IMR-90 (cell line): Measurements from ENCODE around the gene ZNF827. TPM values are rescaled to one million over a fixed set of nuclear protein-coding genes. Genes with fewer than 3 reads are reported as not detected.

Source experiments
- ATAC-seq: fragments of 200-7000 bp; cut with Tn5 transposase; 2 replicates; pipeline ENCODE4 v1.9.1; 2020; ENCODE audit warnings: low read depth, mild to moderate bottlenecking, moderate library complexity
- BruUV-seq: library from RNA; stranded (reverse); fragments of 400-500 nt; replicated peaks from 2 replicates; lab custom pipeline; 2021; lab: Mats Ljungman, UMichigan
- CTCF ChIA-PET: fragments of 300-600 bp; formaldehyde crosslinking; extraction: SDS; loops from one replicate; lab custom pipeline; 2021; ENCODE audit warnings: antibody characterized with exemption; lab: Yijun Ruan, JAX
- POLR2A ChIA-PET: fragments of 300-600 bp; sonication (Branson Sonifier 250); formaldehyde crosslinking; loops from one replicate; lab custom pipeline; 2022; ENCODE audit warnings: antibody characterized with exemption; ENCODE audit not compliant: unreplicated experiment; lab: Charles Lee
- DNase-seq: peaks from one replicate; pipeline ENCODE4 v3.0.0; 2013
- H2AFZ ChIP-seq: replicated peaks from 2 replicates; pipeline ENCODE3; 2013; ENCODE audit warnings: low read length, mild to moderate bottlenecking; ENCODE audit not compliant: poor library complexity
- H2AK5ac ChIP-seq: 2 replicates; pipeline ENCODE4 v1.6.1; 2013; ENCODE audit warnings: low read depth, low read length, inconsistent platforms
- H2AK9ac ChIP-seq: replicated peaks from 2 replicates; pipeline ENCODE3; 2013; ENCODE audit warnings: mild to moderate bottlenecking, low read depth, low read length, moderate library complexity; ENCODE audit not compliant: poor library complexity
- H2BK120ac ChIP-seq: 2 replicates; pipeline ENCODE4 v1.6.1; 2013; ENCODE audit warnings: low read depth, low read length, inconsistent platforms
- H2BK15ac ChIP-seq: 3 replicates; pipeline ENCODE4 v1.6.1; 2013; ENCODE audit warnings: low read depth, low read length, inconsistent platforms
- H2BK20ac ChIP-seq: 2 replicates; pipeline ENCODE4 v1.6.1; 2013; ENCODE audit warnings: low read depth, mild to moderate bottlenecking, inconsistent platforms, low read length, moderate library complexity
- H2BK5ac ChIP-seq: 2 replicates; pipeline ENCODE4 v1.6.1; 2013; ENCODE audit warnings: mild to moderate bottlenecking, low read depth, low read length, inconsistent platforms; ENCODE audit not compliant: poor library complexity, severe bottlenecking
- H3K14ac ChIP-seq: replicated peaks from 2 replicates; pipeline ENCODE4 v1.6.1; 2013; ENCODE audit warnings: low read depth, low read length, inconsistent platforms
- H3K18ac ChIP-seq: 2 replicates; pipeline ENCODE4 v1.6.1; 2013; ENCODE audit warnings: low read depth, low read length, control low read depth
- H3K23ac ChIP-seq: 2 replicates; pipeline ENCODE4 v1.6.1; 2013; ENCODE audit warnings: low read depth, low read length, inconsistent platforms
- H3K27ac ChIP-seq: 2 replicates; pipeline ENCODE4 v1.5.1; 2013; ENCODE audit warnings: mild to moderate bottlenecking, control low read depth, low read length; ENCODE audit not compliant: insufficient read depth
- H3K27me3 ChIP-seq: 2 replicates; pipeline ENCODE4 v1.6.1; 2013; ENCODE audit warnings: low read length; ENCODE audit not compliant: control insufficient read depth, insufficient read depth
- H3K36me3 ChIP-seq: 2 replicates; pipeline ENCODE4 v1.6.1; 2013; ENCODE audit warnings: low read length, mixed read lengths; ENCODE audit not compliant: control insufficient read depth, insufficient read depth
- H3K4ac ChIP-seq: 2 replicates; pipeline ENCODE4 v1.6.1; 2013; ENCODE audit warnings: low read depth, low read length, inconsistent platforms
- H3K4me1 ChIP-seq: 2 replicates; pipeline ENCODE4 v1.6.1; 2013; ENCODE audit warnings: low read length, mixed read lengths; ENCODE audit not compliant: control insufficient read depth, insufficient read depth
- H3K4me2 ChIP-seq: 2 replicates; pipeline ENCODE4 v1.6.1; 2013; ENCODE audit warnings: low read depth, mild to moderate bottlenecking, control low read depth, low read length, moderate library complexity
- H3K4me3 ChIP-seq: 2 replicates; pipeline ENCODE4 v1.5.1; 2013; ENCODE audit warnings: low read depth, mild to moderate bottlenecking, control low read depth, low read length, moderate library complexity; ENCODE audit not compliant: insufficient read depth
- H3K56ac ChIP-seq: 2 replicates; pipeline ENCODE4 v1.6.1; 2013; ENCODE audit warnings: low read length, inconsistent platforms; ENCODE audit not compliant: insufficient read depth; ENCODE audit errors: extremely low read depth
- H3K79me1 ChIP-seq, 2 experiments: 2 replicates each; pipeline ENCODE4 v1.6.1; 2013; ENCODE audit warnings: low read length in 2 of 2, inconsistent platforms in 1 of 2, low read depth in 1 of 2
- H3K9ac ChIP-seq: 2 replicates; pipeline ENCODE4 v1.6.1; 2013; ENCODE audit warnings: low read depth, low read length, control low read depth
- H3K9me1 ChIP-seq: 2 replicates; pipeline ENCODE4 v1.6.1; 2013; ENCODE audit warnings: low read length, inconsistent platforms; ENCODE audit not compliant: insufficient read depth
- H3K9me3 ChIP-seq: 2 replicates; pipeline ENCODE4 v1.6.1; 2013; ENCODE audit warnings: low read length; ENCODE audit not compliant: control insufficient read depth, insufficient read depth
- H4K20me1 ChIP-seq: 2 replicates; pipeline ENCODE4 v1.6.1; 2013; ENCODE audit warnings: low read length, inconsistent platforms; ENCODE audit not compliant: insufficient read depth
- H4K5ac ChIP-seq: 2 replicates; pipeline ENCODE4 v1.6.1; 2013; ENCODE audit warnings: mild to moderate bottlenecking, low read depth, low read length, control low read depth
- H4K8ac ChIP-seq, 2 experiments: 2 replicates each; pipeline ENCODE4 v1.6.1; 2013; ENCODE audit warnings: low read depth in 2 of 2, low read length in 2 of 2, control low read depth in 1 of 2, inconsistent platforms in 1 of 2
- H4K91ac ChIP-seq: 2 replicates; pipeline ENCODE4 v1.6.1; 2013; ENCODE audit warnings: low read depth, low read length, inconsistent platforms; ENCODE audit not compliant: insufficient read depth
- BHLHE40 ChIP-seq: fragments of 150-350 bp; IDR thresholded peaks from 2 replicates; pipeline ENCODE4 v1.6.1; 2016; ENCODE audit warnings: mild to moderate bottlenecking, low read depth, low read length
- CEBPB ChIP-seq: IDR thresholded peaks from 2 replicates; pipeline ENCODE4 v1.6.1; 2012; ENCODE audit warnings: low read depth, low read length, improper control_type of control experiment
- CHD1 ChIP-seq: IDR thresholded peaks from 2 replicates; pipeline ENCODE4 v1.6.1; 2012; ENCODE audit warnings: low read depth, low read length, improper control_type of control experiment
- MAFK ChIP-seq: IDR thresholded peaks from 2 replicates; pipeline ENCODE4 v1.6.1; 2012; ENCODE audit warnings: low read depth, low read length, improper control_type of control experiment
- MAZ ChIP-seq: IDR thresholded peaks from 2 replicates; pipeline ENCODE4 v1.6.1; 2012; ENCODE audit warnings: low read depth, mild to moderate bottlenecking, low read length, improper control_type of control experiment, moderate library complexity, borderline replicate concordance
- MXI1 ChIP-seq: IDR thresholded peaks from 2 replicates; pipeline ENCODE4 v1.6.1; 2012; ENCODE audit warnings: low read depth, mild to moderate bottlenecking, low read length, moderate library complexity, borderline replicate concordance
- NFE2L2 ChIP-seq: fragments of 150-350 bp; IDR thresholded peaks from 2 replicates; pipeline ENCODE4 v1.6.1; 2016; ENCODE audit warnings: low read depth, mild to moderate bottlenecking, low read length
- POLR2A ChIP-seq: IDR thresholded peaks from 2 replicates; pipeline ENCODE4 v1.6.1; 2012; ENCODE audit warnings: mild to moderate bottlenecking, low read depth, low read length
- RAD21 ChIP-seq: IDR thresholded peaks from 2 replicates; pipeline ENCODE4 v1.6.1; 2012; ENCODE audit warnings: low read length, improper control_type of control experiment
- RCOR1 ChIP-seq: IDR thresholded peaks from 2 replicates; pipeline ENCODE4 v1.6.1; 2012; ENCODE audit warnings: mild to moderate bottlenecking, low read length, improper control_type of control experiment; ENCODE audit not compliant: insufficient replicate concordance
- WGBS, 2 experiments: methylation state at CpG; one replicate each; pipeline versions ENCODE4 v1.1.5 to v1.1.7; 2013; ENCODE audit warnings: missing lambda C conversion rate in 2 of 2; ENCODE audit not compliant: insufficient read length in 1 of 2; ENCODE audit errors: extremely low coverage in 2 of 2; 5-methylcytosine and 5-hydroxymethylcytosine counted together
- dilution Hi-C: fragments of 300-500 bp; cut with HindIII; formaldehyde crosslinking; loops from one replicate; pipeline ENCODE4 v1.14.3; 2018; ENCODE audit warnings: low sequenced_read_pairs; ENCODE audit not compliant: unreplicated experiment
- in situ Hi-C: fragments of 300-500 bp; cut with MboI; formaldehyde crosslinking; loops from 3 replicates; pipeline ENCODE4 v1.14.3; 2019; ENCODE audit warnings: low sequenced_read_pairs, inconsistent platforms, mixed read lengths
- intact Hi-C: fragments of 100-400 bp; cut with micrococcal nuclease; formaldehyde crosslinking; loops from 2 replicates; pipeline ENCODE4 v1.10.0; 2022
- polyA plus RNA-seq, 3 experiments: library from polyadenylated mRNA; depleted of rRNA; stranded (reverse); fragments of >200 nt; gene quantifications; 2 replicates each; pipeline ENCODE4 v1.2.3, GENCODE V29; 2012; ENCODE audit warnings: low replicate concordance in 1 of 3
- total RNA-seq: library from RNA; depleted of rRNA; stranded (reverse); fragments of >200 nt; gene quantifications from 2 replicates; pipeline ENCODE4 v1.2.3, GENCODE V29; 2012
- TF ChIP-seq, protein P1 (sequence below): fragments of 150-350 bp; IDR thresholded peaks from 2 replicates; pipeline ENCODE4 v1.6.1; 2017; ENCODE audit warnings: mild to moderate bottlenecking, antibody characterized with exemption, low read length, low read depth
- TF ChIP-seq, protein P2 (sequence below): conservative IDR thresholded peaks from 2 replicates; pipeline ENCODE4 v1.5.1; 2012; ENCODE audit warnings: mild to moderate bottlenecking, low read depth, low read length, improper control_type of control experiment
- TF ChIP-seq, protein P3 (sequence below): fragments of 150-350 bp; IDR thresholded peaks from 2 replicates; pipeline ENCODE4 v1.6.1; 2016; ENCODE audit warnings: low read depth, mild to moderate bottlenecking, low read length, moderate library complexity, borderline replicate concordance

The ZNF827 gene
- total and polyA plus RNA-seq, 2 of the 4 experiments (the other 2 are of a cell fraction) = 6.6 to 31.7 TPM

DNA sequence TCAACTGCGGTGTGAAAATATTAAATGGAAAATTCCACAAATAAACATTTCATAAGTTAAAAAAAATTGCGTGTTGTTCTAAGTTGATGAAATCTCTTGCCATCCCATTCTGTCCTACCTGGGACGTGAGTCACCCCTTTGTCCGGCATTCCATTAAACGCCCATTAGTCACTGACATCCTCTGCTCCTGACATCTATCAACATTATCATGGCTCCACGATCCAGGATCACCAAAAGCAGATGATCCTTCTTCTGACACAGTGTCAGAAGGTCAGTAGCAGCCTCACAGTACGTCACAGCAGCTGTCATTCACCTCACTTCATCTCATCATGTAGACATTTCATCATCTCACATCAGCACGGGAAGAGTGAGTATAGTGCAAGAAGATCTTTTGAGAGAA is 125.7 kb downstream of the ZNF827 start:
- H2BK5ac ChIP-seq = peak overlapping the region; percentile 52
- no peak overlapping the region for H2AK9ac ChIP-seq
- intact Hi-C loops = no loop called here
- H3K4me1 ChIP-seq = peaks cover 11% of the 10 kb centered on the region
- H3K79me1 ChIP-seq = peaks cover 8 to 18% of the 10 kb centered on the region in 2 experiments
- H3K36me3 ChIP-seq = peaks cover 16% of the 10 kb centered on the region
- no peaks in the 10 kb centered on the region for H3K27me3 ChIP-seq
- H3K27ac ChIP-seq = no peak overlapping the region
- BruUV-seq = no TSS peak
- peaks cover 7% of the 10 kb centered on the region for H3K9me1 ChIP-seq
- DNase-seq (no peak), ATAC-seq (no peak)
- no peak overlapping the region for H3K4me3 ChIP-seq
- TF ChIP-seq NFE2L2 (no peak), RAD21 (no peak), BHLHE40 (no peak), CHD1 (no peak), RCOR1 (no peak), MAFK (no peak), POLR2A (no peak), MXI1 (no peak), MAZ (no peak), CEBPB (no peak)
- TF ChIP-seq, protein P1, sequence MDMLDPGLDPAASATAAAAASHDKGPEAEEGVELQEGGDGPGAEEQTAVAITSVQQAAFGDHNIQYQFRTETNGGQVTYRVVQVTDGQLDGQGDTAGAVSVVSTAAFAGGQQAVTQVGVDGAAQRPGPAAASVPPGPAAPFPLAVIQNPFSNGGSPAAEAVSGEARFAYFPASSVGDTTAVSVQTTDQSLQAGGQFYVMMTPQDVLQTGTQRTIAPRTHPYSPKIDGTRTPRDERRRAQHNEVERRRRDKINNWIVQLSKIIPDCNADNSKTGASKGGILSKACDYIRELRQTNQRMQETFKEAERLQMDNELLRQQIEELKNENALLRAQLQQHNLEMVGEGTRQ = no peak
- TF ChIP-seq, protein P2, sequence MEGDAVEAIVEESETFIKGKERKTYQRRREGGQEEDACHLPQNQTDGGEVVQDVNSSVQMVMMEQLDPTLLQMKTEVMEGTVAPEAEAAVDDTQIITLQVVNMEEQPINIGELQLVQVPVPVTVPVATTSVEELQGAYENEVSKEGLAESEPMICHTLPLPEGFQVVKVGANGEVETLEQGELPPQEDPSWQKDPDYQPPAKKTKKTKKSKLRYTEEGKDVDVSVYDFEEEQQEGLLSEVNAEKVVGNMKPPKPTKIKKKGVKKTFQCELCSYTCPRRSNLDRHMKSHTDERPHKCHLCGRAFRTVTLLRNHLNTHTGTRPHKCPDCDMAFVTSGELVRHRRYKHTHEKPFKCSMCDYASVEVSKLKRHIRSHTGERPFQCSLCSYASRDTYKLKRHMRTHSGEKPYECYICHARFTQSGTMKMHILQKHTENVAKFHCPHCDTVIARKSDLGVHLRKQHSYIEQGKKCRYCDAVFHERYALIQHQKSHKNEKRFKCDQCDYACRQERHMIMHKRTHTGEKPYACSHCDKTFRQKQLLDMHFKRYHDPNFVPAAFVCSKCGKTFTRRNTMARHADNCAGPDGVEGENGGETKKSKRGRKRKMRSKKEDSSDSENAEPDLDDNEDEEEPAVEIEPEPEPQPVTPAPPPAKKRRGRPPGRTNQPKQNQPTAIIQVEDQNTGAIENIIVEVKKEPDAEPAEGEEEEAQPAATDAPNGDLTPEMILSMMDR = no peak
- TF ChIP-seq, protein P3, sequence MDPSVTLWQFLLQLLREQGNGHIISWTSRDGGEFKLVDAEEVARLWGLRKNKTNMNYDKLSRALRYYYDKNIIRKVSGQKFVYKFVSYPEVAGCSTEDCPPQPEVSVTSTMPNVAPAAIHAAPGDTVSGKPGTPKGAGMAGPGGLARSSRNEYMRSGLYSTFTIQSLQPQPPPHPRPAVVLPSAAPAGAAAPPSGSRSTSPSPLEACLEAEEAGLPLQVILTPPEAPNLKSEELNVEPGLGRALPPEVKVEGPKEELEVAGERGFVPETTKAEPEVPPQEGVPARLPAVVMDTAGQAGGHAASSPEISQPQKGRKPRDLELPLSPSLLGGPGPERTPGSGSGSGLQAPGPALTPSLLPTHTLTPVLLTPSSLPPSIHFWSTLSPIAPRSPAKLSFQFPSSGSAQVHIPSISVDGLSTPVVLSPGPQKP = no peak
- ChIA-PET POLR2A (no interaction called here), CTCF (no interaction called here)
- H3K4ac ChIP-seq = peak overlapping the region; percentile 68
- H2BK120ac ChIP-seq = peak overlapping the region; percentile 33
- H3K4me2 ChIP-seq = no peak overlapping the region
- no peak overlapping the region for H3K9ac ChIP-seq
- peak overlapping the region; percentile 83; the same call in 1 of the 2 replicates for H3K18ac ChIP-seq
- 100% methylated on average over 2 of the region's 8 CpGs; no CpG with 5 or more reads in 1 of the 2 experiments for WGBS, 2 experiments
- no peak overlapping the region for H4K91ac ChIP-seq
- H3K23ac ChIP-seq = no peak overlapping the region
- H3K9me3 ChIP-seq = peaks cover 6% of the 10 kb centered on the region
- H4K8ac ChIP-seq = peak overlapping the region in 1 of 2 experiments; percentile 11; a peak in 2 of 4 replicates
- H3K56ac ChIP-seq = no peak overlapping the region
- no peak overlapping the region for H2AFZ ChIP-seq
- peak overlapping the region; percentile 94 for H2AK5ac ChIP-seq
- peak overlapping the region; percentile 44; the same call in 1 of the 2 replicates for H2BK20ac ChIP-seq
- no peaks in the 10 kb centered on the region for H4K20me1 ChIP-seq
- H3K14ac ChIP-seq = peak overlapping the region; percentile 20; the same call in 1 of the 2 replicates
- peak overlapping the region; percentile 51; the same call in 1 of the 2 replicates for H4K5ac ChIP-seq
- H2BK15ac ChIP-seq = peak overlapping the region; percentile 63; the same call in 2 of the 3 replicates
- in situ Hi-C loops = no loop called here
- dilution Hi-C loops = no loop called here
